NCI-H128 (cell line): ENCODE results near the gene MT1F.
"Not testable (repeated sequence)": the region's sequence is repeated elsewhere in the genome, so short reads cannot be mapped to it uniquely, and the experiment has no call there.

ENCODE experiments used
- DNase-seq: peaks from one replicate; lab custom pipeline; 2025; ENCODE audit not compliant: unreplicated experiment; lab: John Stamatoyannopoulos, UW

Gene MT1F

GRCh38 chr16:56670620-56670934, 12.8 kb downstream of the MT1F start:
- no peak for DNase-seq

- DNase-seq = not testable (repeated sequence)
Observed at GRCh38 chr16:56671691-56672090, 13.9 kb downstream of the MT1F start.

- DNase-seq = not testable (repeated sequence)
Observed at GRCh38 chr16:56672171-56672570, 14.4 kb downstream of the MT1F start.

GRCh38 chr16:56672761-56673536, 15.2 kb downstream of the MT1F start:
- no peak for DNase-seq

- no peak for DNase-seq
Observed at GRCh38 chr16:56673921-56674320, 16.2 kb downstream of the MT1F start.

GRCh38 chr16:56674570-56674969, 16.8 kb downstream of the MT1F start:
- DNase-seq = not testable (repeated sequence)

- DNase-seq = no peak
Observed at GRCh38 chr16:56675685-56676210, 18.0 kb downstream of the MT1F start.

- no peak for DNase-seq
Observed at GRCh38 chr16:56677474-56677873, 19.7 kb downstream of the MT1F start.

GRCh38 chr16:56679078-56679730, 21.4 kb downstream of the MT1F start:
- no peak for DNase-seq

GRCh38 chr16:56679818-56680217, 22.1 kb downstream of the MT1F start:
- DNase-seq = no peak

- DNase-seq = no peak
Observed at GRCh38 chr16:56681939-56682702, 24.4 kb downstream of the MT1F start, which contains the start of gene MT1X. Gene MT1X (plus strand): TSS chr16:56682470. CDS start chr16:56682541, 71 bp downstream.

GRCh38 chr16:56682703-56683397, 25.1 kb downstream of the MT1F start:
- DNase-seq = no peak

GRCh38 chr16:56683424-56684172, 25.8 kb downstream of the MT1F start:
- no peak for DNase-seq

- no peak for DNase-seq
Observed at GRCh38 chr16:56684256-56684925, 26.6 kb downstream of the MT1F start.

GRCh38 chr16:56684926-56685590, 27.3 kb downstream of the MT1F start:
- no peak for DNase-seq

GRCh38 chr16:56686758-56687157, 29.0 kb downstream of the MT1F start:
- DNase-seq = no peak

- DNase-seq = no peak
Observed at GRCh38 chr16:56688762-56689161, 31.0 kb downstream of the MT1F start.

GRCh38 chr16:56689171-56689570, 31.4 kb downstream of the MT1F start:
- no peak for DNase-seq

- DNase-seq = no peak
Observed at GRCh38 chr16:56690420-56691122, 32.8 kb downstream of the MT1F start.
